IMR-90 (cell line): Measurements from ENCODE around the gene TRIAP1.

Experiments used
- CEBPB ChIP-seq: IDR thresholded peaks from 2 replicates; pipeline ENCODE4 v1.6.1; 2012; ENCODE audit warnings: low read depth, low read length, improper control_type of control experiment
- MAFK ChIP-seq: IDR thresholded peaks from 2 replicates; pipeline ENCODE4 v1.6.1; 2012; ENCODE audit warnings: low read depth, low read length, improper control_type of control experiment
- POLR2A ChIP-seq: IDR thresholded peaks from 2 replicates; pipeline ENCODE4 v1.6.1; 2012; ENCODE audit warnings: mild to moderate bottlenecking, low read depth, low read length
- RAD21 ChIP-seq: IDR thresholded peaks from 2 replicates; pipeline ENCODE4 v1.6.1; 2012; ENCODE audit warnings: low read length, improper control_type of control experiment
- TF ChIP-seq, protein P1 (sequence below): conservative IDR thresholded peaks from 2 replicates; pipeline ENCODE4 v1.5.1; 2012; ENCODE audit warnings: mild to moderate bottlenecking, low read depth, low read length, improper control_type of control experiment

DNA sequence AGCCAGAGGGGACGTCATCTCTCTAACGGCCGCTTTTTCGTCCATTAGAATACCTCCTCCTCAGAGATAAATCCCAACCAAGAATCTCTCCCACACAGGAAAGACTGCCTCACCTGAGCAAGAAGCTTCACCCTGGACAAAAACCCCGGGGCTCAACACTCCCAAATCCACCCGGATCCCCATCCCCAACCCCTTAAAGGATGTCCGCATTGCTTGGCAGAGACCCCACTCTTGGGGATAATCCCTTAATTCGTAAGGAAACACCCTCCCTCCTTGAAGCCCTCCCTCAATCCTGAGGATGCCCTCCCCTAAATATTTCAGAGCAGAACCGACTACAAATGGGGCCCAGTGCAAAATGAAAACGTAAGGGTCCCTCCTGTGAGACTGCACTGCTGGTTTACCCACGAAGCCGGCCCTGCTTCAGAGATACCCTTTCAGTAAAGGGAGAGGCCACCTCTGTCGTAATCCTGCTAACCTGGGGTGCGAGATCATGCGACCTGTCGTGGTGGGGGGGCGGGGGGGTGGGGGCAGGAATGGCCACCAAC lies 49.1 kb upstream of the TRIAP1 start:
- TF ChIP-seq, protein P1, sequence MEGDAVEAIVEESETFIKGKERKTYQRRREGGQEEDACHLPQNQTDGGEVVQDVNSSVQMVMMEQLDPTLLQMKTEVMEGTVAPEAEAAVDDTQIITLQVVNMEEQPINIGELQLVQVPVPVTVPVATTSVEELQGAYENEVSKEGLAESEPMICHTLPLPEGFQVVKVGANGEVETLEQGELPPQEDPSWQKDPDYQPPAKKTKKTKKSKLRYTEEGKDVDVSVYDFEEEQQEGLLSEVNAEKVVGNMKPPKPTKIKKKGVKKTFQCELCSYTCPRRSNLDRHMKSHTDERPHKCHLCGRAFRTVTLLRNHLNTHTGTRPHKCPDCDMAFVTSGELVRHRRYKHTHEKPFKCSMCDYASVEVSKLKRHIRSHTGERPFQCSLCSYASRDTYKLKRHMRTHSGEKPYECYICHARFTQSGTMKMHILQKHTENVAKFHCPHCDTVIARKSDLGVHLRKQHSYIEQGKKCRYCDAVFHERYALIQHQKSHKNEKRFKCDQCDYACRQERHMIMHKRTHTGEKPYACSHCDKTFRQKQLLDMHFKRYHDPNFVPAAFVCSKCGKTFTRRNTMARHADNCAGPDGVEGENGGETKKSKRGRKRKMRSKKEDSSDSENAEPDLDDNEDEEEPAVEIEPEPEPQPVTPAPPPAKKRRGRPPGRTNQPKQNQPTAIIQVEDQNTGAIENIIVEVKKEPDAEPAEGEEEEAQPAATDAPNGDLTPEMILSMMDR: no peak
- no peak for TF ChIP-seq POLR2A
- TF ChIP-seq RAD21: no peak
- TF ChIP-seq CEBPB: no peak
- no peak for TF ChIP-seq MAFK
